DOHH2 (cell line): ENCODE data around the gene TTC32.

Source experiments
- H3F3A ChIP-seq: fragments of 200-600 bp; sonication (generic), shearing (Covaris generic); 2 replicates; pipeline ENCODE4 v1.6.0; 2016; ENCODE audit warnings: antibody characterized with exemption, mild to moderate bottlenecking; ENCODE audit not compliant: control insufficient read depth, insufficient read depth
- H3K27ac ChIP-seq: fragments of 200-600 bp; sonication (generic); 2 replicates; pipeline ENCODE4 v1.5.1; 2014; ENCODE audit warnings: low read depth, mild to moderate bottlenecking, low read length, moderate library complexity
- H3K27me3 ChIP-seq: fragments of 200-600 bp; sonication (generic); 2 replicates; pipeline ENCODE4 v1.6.1; 2014; ENCODE audit warnings: mild to moderate bottlenecking, low read length, mixed read lengths; ENCODE audit not compliant: control insufficient read depth
- H3K36me3 ChIP-seq: fragments of 200-600 bp; sonication (generic); 2 replicates; pipeline ENCODE4 v1.6.1; 2014; ENCODE audit warnings: mild to moderate bottlenecking, low read length, moderate library complexity, mixed read lengths; ENCODE audit not compliant: control insufficient read depth
- H3K4me1 ChIP-seq: fragments of 200-600 bp; sonication (generic); 2 replicates; pipeline ENCODE4 v1.6.1; 2014; ENCODE audit warnings: mild to moderate bottlenecking, low read length, mixed read lengths; ENCODE audit not compliant: control insufficient read depth
- H3K4me2 ChIP-seq: fragments of 200-600 bp; sonication (generic); 2 replicates; pipeline ENCODE4 v1.6.0; 2014; ENCODE audit warnings: mild to moderate bottlenecking, low read length, moderate library complexity
- H3K4me3 ChIP-seq: fragments of 200-600 bp; sonication (generic); 2 replicates; pipeline ENCODE4 v1.5.1; 2014; ENCODE audit warnings: mild to moderate bottlenecking, low read length, mixed read lengths
- H3K79me2 ChIP-seq: fragments of 200-600 bp; sonication (generic); 2 replicates; pipeline ENCODE4 v1.6.1; 2014; ENCODE audit warnings: mild to moderate bottlenecking, low read length, mixed read lengths; ENCODE audit not compliant: control insufficient read depth
- H3K9me2 ChIP-seq: fragments of 200-600 bp; sonication (generic); replicated peaks from 2 replicates; pipeline ENCODE4 v1.6.1; 2014; ENCODE audit warnings: mild to moderate bottlenecking, low read length, mixed read lengths; ENCODE audit not compliant: control insufficient read depth
- H3K9me3 ChIP-seq: fragments of 200-600 bp; sonication (generic); 2 replicates; pipeline ENCODE4 v1.6.1; 2014; ENCODE audit warnings: antibody characterized with exemption, low read length, mixed read lengths; ENCODE audit not compliant: control insufficient read depth, insufficient read depth
- H4K20me1 ChIP-seq: fragments of 200-600 bp; sonication (generic); 2 replicates; pipeline ENCODE4 v1.6.0; 2014; ENCODE audit warnings: low read depth, mild to moderate bottlenecking, antibody characterized with exemption, low read length, moderate library complexity; ENCODE audit not compliant: control insufficient read depth, insufficient read depth
- EZH2phosphoT487 ChIP-seq: fragments of 200-600 bp; sonication (generic); IDR thresholded peaks from 2 replicates; pipeline ENCODE4 v1.6.1; 2017; ENCODE audit warnings: borderline replicate concordance, mild to moderate bottlenecking, antibody characterized with exemption, low read length, moderate library complexity, mixed read lengths
- TF ChIP-seq, protein P1 (sequence below): fragments of 200-600 bp; sonication (generic); IDR thresholded peaks from one replicate; pipeline ENCODE4 v1.5.1; 2014; ENCODE audit warnings: antibody characterized with exemption, mild to moderate bottlenecking, low read depth, low read length; ENCODE audit not compliant: poor library complexity, severe bottlenecking

Gene TTC32

DNA sequence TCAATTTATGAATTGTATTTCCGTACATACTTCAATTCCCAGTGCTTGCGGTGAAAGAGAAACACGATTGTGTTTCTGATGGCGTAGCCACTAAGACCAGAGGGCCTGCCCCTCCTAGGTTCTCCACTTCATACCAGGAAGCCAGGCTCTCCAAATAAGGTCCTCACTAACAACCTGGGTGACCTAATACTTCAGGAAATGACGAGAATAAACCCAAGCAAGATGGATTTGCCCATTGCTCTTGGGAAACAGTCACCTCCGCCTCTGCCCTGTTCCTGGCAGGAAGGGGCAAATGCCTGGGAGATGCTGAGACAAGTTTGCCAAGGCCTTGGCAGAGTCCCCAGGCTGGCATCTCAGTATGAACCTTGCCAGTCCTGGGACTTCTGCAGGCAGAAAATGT lies 41.8 kb downstream of the TTC32 start:
- Histone ChIP-seq H3K9me2 (no peaks in the 10 kb centered on the region), H3K4me2 (no peak overlapping the region), H4K20me1 (no peaks in the 10 kb centered on the region), H3K27ac (no peak overlapping the region), H3K27me3 (no peaks in the 10 kb centered on the region), H3K4me3 (no peak overlapping the region), H3K4me1 (no peaks in the 10 kb centered on the region), H3K9me3 (no peaks in the 10 kb centered on the region), H3K79me2 (no peaks in the 10 kb centered on the region), H3K36me3 (no peaks in the 10 kb centered on the region), H3F3A (no peaks in the 10 kb centered on the region)
- TF ChIP-seq EZH2phosphoT487: no peak
- TF ChIP-seq, protein P1, sequence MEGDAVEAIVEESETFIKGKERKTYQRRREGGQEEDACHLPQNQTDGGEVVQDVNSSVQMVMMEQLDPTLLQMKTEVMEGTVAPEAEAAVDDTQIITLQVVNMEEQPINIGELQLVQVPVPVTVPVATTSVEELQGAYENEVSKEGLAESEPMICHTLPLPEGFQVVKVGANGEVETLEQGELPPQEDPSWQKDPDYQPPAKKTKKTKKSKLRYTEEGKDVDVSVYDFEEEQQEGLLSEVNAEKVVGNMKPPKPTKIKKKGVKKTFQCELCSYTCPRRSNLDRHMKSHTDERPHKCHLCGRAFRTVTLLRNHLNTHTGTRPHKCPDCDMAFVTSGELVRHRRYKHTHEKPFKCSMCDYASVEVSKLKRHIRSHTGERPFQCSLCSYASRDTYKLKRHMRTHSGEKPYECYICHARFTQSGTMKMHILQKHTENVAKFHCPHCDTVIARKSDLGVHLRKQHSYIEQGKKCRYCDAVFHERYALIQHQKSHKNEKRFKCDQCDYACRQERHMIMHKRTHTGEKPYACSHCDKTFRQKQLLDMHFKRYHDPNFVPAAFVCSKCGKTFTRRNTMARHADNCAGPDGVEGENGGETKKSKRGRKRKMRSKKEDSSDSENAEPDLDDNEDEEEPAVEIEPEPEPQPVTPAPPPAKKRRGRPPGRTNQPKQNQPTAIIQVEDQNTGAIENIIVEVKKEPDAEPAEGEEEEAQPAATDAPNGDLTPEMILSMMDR: no peak

GRCh38 chr2:19859565-19859964 lies 42.2 kb downstream of the TTC32 start:
- TF ChIP-seq EZH2phosphoT487: no peak
- H3K9me3 ChIP-seq: no peaks in the 10 kb centered on the region
- no peaks in the 10 kb centered on the region for H3K4me1 ChIP-seq
- H4K20me1 ChIP-seq: no peaks in the 10 kb centered on the region
- H3K79me2 ChIP-seq: no peaks in the 10 kb centered on the region
- no peak overlapping the region for H3K4me2 ChIP-seq
- no peaks in the 10 kb centered on the region for H3K27me3 ChIP-seq
- no peak overlapping the region for H3K27ac ChIP-seq
- H3K4me3 ChIP-seq: no peak overlapping the region
- no peaks in the 10 kb centered on the region for H3K36me3 ChIP-seq
- no peaks in the 10 kb centered on the region for H3F3A ChIP-seq
- no peaks in the 10 kb centered on the region for H3K9me2 ChIP-seq

GRCh38 chr2:19857806-19858205 lies 44.0 kb downstream of the TTC32 start:
- no peaks in the 10 kb centered on the region for H3K9me3 ChIP-seq
- H3K27ac ChIP-seq: no peak overlapping the region
- H3K27me3 ChIP-seq: no peaks in the 10 kb centered on the region
- H3F3A ChIP-seq: no peaks in the 10 kb centered on the region
- H3K4me2 ChIP-seq: no peak overlapping the region
- H3K79me2 ChIP-seq: no peaks in the 10 kb centered on the region
- no peak overlapping the region for H3K4me3 ChIP-seq
- no peaks in the 10 kb centered on the region for H4K20me1 ChIP-seq
- H3K36me3 ChIP-seq: no peaks in the 10 kb centered on the region
- no peaks in the 10 kb centered on the region for H3K9me2 ChIP-seq
- H3K4me1 ChIP-seq: no peaks in the 10 kb centered on the region
- TF ChIP-seq, protein P1: no peak
- TF ChIP-seq EZH2phosphoT487: no peak

DNA sequence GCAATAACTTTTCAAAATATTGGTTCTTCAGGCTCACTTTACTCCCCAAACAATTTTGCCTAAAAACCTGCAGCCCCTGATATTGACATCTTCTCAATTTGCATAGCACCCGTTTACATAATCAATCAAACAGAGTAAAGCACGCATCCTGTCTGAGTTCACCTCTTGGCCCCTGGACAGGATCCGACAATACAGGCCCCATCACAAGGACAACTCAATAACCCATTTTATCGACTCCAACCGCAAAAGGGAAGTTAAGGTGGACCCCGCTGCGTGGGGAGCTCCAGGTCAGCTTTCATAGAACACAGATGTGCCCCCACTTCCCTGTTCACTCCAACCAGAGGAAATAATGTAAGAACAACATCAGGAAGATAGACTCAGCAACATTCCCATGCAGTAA lies 44.7 kb downstream of the TTC32 start:
- no peaks in the 10 kb centered on the region for H3K9me3 ChIP-seq
- no peaks in the 10 kb centered on the region for H3K79me2 ChIP-seq
- TF ChIP-seq, protein P1: no peak
- no peak for TF ChIP-seq EZH2phosphoT487
- no peak overlapping the region for H3K27ac ChIP-seq
- H3K4me1 ChIP-seq: no peaks in the 10 kb centered on the region
- H3K36me3 ChIP-seq: no peaks in the 10 kb centered on the region
- H4K20me1 ChIP-seq: no peaks in the 10 kb centered on the region
- H3F3A ChIP-seq: no peaks in the 10 kb centered on the region
- H3K9me2 ChIP-seq: no peaks in the 10 kb centered on the region
- no peak overlapping the region for H3K4me3 ChIP-seq
- H3K27me3 ChIP-seq: no peaks in the 10 kb centered on the region
- H3K4me2 ChIP-seq: no peak overlapping the region
